ENCODE measurements around the gene PKN3. TPM values are rescaled to one million over a fixed set of nuclear protein-coding genes. Genes with fewer than 3 reads are reported as not detected.

Gene PKN3
- total and polyA plus RNA-seq, 2 of the 13 experiments (the other 11 are each of a cell fraction or from before 2014, with no cell fraction given): 10.5 to 13.2 TPM

GRCh38 chr9:128684325-128685199 lies 17.7 kb upstream of the PKN3 start (continued):
- TF ChIP-seq, protein P1, sequence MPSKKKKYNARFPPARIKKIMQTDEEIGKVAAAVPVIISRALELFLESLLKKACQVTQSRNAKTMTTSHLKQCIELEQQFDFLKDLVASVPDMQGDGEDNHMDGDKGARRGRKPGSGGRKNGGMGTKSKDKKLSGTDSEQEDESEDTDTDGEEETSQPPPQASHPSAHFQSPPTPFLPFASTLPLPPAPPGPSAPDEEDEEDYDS (CRISPR knock-in tag; IDR thresholded peaks at IDR 0.05): peak; percentile 88
- no peak for TF ChIP-seq ZBTB7A (CRISPR knock-in tag; IDR thresholded peaks at IDR 0.05)
- TF ChIP-seq KAT2B (IDR thresholded peaks at IDR 0.05; ENCODE audit: borderline replicate concordance, low read depth, low read length): no peak
- peak; percentile 54; the same call in 1 of the 2 replicates for TF ChIP-seq ZNF230 (CRISPR knock-in tag; IDR thresholded peaks at IDR 0.05)
- no peak for TF ChIP-seq TEAD2 (CRISPR knock-in tag; IDR thresholded peaks at IDR 0.05)
- no peak for TF ChIP-seq ZNF720 (CRISPR knock-in tag; IDR thresholded peaks at IDR 0.05)
- TF ChIP-seq, protein P2, sequence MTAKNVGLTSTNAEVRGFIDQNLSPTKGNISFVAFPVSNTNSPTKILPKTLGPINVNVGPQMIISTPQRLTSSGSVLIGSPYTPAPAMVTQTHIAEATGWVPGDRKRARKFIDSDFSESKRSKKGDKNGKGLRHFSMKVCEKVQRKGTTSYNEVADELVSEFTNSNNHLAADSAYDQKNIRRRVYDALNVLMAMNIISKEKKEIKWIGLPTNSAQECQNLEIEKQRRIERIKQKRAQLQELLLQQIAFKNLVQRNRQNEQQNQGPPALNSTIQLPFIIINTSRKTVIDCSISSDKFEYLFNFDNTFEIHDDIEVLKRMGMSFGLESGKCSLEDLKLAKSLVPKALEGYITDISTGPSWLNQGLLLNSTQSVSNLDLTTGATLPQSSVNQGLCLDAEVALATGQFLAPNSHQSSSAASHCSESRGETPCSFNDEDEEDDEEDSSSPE (CRISPR knock-in tag; IDR thresholded peaks at IDR 0.05): peak; percentile 35; the same call in 1 of the 2 replicates
- no peak for TF ChIP-seq SUZ12 (IDR thresholded peaks at IDR 0.05; ENCODE audit: low read depth, low read length)
- TF ChIP-seq NFE2 (CRISPR knock-in tag; IDR thresholded peaks at IDR 0.05): no peak
- TF ChIP-seq ZFY (CRISPR knock-in tag; IDR thresholded peaks at IDR 0.05): peak; percentile 71
- TF ChIP-seq ZNF512B (CRISPR knock-in tag; IDR thresholded peaks at IDR 0.05; ENCODE audit: borderline replicate concordance): no peak
- TF ChIP-seq ZNF510 (CRISPR knock-in tag; IDR thresholded peaks at IDR 0.05; ENCODE audit: low read depth): no peak
- no peak; the same call in 1 of the 2 replicates for TF ChIP-seq KDM2A (CRISPR knock-in tag; IDR thresholded peaks at IDR 0.05; ENCODE audit: borderline replicate concordance, low read depth)
- TF ChIP-seq, protein P3, sequence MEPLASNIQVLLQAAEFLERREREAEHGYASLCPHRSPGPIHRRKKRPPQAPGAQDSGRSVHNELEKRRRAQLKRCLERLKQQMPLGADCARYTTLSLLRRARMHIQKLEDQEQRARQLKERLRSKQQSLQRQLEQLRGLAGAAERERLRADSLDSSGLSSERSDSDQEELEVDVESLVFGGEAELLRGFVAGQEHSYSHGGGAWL (CRISPR knock-in tag; IDR thresholded peaks at IDR 0.05): 0 out of 2 replicates have a peak, but pooled peaks have one; percentile 25
- no peak for TF ChIP-seq SIN3A (IDR thresholded peaks at IDR 0.05; ENCODE audit: borderline replicate concordance, low read depth, low read length)
- no peak for TF ChIP-seq CREB1 (IDR thresholded peaks at IDR 0.05)
- TF ChIP-seq CREB1 (CRISPR knock-in tag; IDR thresholded peaks at IDR 0.05): no peak
- TF ChIP-seq ZNF569 (CRISPR knock-in tag; IDR thresholded peaks at IDR 0.05; ENCODE audit: borderline replicate concordance): no peak
- no peak for TF ChIP-seq ZSCAN21 (CRISPR knock-in tag; IDR thresholded peaks at IDR 0.05; ENCODE audit: borderline replicate concordance)
- TF ChIP-seq, protein P4, sequence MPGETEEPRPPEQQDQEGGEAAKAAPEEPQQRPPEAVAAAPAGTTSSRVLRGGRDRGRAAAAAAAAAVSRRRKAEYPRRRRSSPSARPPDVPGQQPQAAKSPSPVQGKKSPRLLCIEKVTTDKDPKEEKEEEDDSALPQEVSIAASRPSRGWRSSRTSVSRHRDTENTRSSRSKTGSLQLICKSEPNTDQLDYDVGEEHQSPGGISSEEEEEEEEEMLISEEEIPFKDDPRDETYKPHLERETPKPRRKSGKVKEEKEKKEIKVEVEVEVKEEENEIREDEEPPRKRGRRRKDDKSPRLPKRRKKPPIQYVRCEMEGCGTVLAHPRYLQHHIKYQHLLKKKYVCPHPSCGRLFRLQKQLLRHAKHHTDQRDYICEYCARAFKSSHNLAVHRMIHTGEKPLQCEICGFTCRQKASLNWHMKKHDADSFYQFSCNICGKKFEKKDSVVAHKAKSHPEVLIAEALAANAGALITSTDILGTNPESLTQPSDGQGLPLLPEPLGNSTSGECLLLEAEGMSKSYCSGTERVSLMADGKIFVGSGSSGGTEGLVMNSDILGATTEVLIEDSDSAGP (CRISPR knock-in tag; IDR thresholded peaks at IDR 0.05; ENCODE audit: borderline replicate concordance): peak; percentile 41; the same call in 1 of the 2 replicates
- TF ChIP-seq XRCC5 (optimal IDR thresholded peaks at IDR 0.05; ENCODE audit: low read length): peak; percentile 50
- no peak for TF ChIP-seq MTERF4 (CRISPR knock-in tag; IDR thresholded peaks at IDR 0.05)
